Fibroblast of upper back skin (primary cell): ENCODE data around the gene BOC.

Experiments used
- DNase-seq: peaks from one replicate; pipeline ENCODE4 v3.0.0-alpha.2; 2013

The BOC gene

GRCh38 chr3:113186566-113186965, 24.8 kb upstream of the BOC start:
- DNase-seq = no peak

- no peak for DNase-seq
These were observed 18.1 kb upstream of the BOC start for GRCh38 chr3:113193288-113193687.

- no peak for DNase-seq
These were observed 17.6 kb upstream of the BOC start for GRCh38 chr3:113193719-113194118.

GRCh38 chr3:113194823-113195401, 16.4 kb upstream of the BOC start:
- no peak for DNase-seq

GRCh38 chr3:113200351-113200750, 11.0 kb upstream of the BOC start:
- no peak for DNase-seq

- DNase-seq = no peak
These were observed 10.4 kb upstream of the BOC start for GRCh38 chr3:113200946-113201345.

- DNase-seq = no peak
These were observed 7.0 kb upstream of the BOC start for GRCh38 chr3:113204371-113204770.

GRCh38 chr3:113205481-113205880, 5.9 kb upstream of the BOC start:
- no peak for DNase-seq

- no peak for DNase-seq
These were observed 590 bp upstream of the BOC start for GRCh38 chr3:113210604-113211329.

- no peak for DNase-seq
These were observed 940 bp downstream of the BOC start for GRCh38 chr3:113212150-113212843.

GRCh38 chr3:113212844-113213375, 1.6 kb downstream of the BOC start:
- DNase-seq = no peak

GRCh38 chr3:113213896-113214587, 2.7 kb downstream of the BOC start:
- DNase-seq = no peak

- DNase-seq = peak; percentile 79
These were observed 3.7 kb downstream of the BOC start for GRCh38 chr3:113214917-113215595.

GRCh38 chr3:113216393-113216792, 5.0 kb downstream of the BOC start:
- DNase-seq = no peak

- DNase-seq = no peak
These were observed 6.8 kb downstream of the BOC start for GRCh38 chr3:113218011-113218680.

GRCh38 chr3:113218681-113219045, 7.3 kb downstream of the BOC start:
- no peak for DNase-seq

GRCh38 chr3:113219605-113220300, 8.4 kb downstream of the BOC start:
- DNase-seq = no peak

GRCh38 chr3:113220721-113221120, 9.4 kb downstream of the BOC start:
- DNase-seq = no peak

- no peak for DNase-seq
These were observed 10.4 kb downstream of the BOC start for GRCh38 chr3:113221721-113222257.

GRCh38 chr3:113222451-113223086, 11.2 kb downstream of the BOC start:
- no peak for DNase-seq
